Measurements from ENCODE around the gene WSCD1.

The WSCD1 gene

GRCh38 chr17:6160232-6160555 is 90.0 kb downstream of the WSCD1 start:
- no peak for DNase-seq (ENCODE audit: low read depth in 2 of 2)

GRCh38 chr17:6160911-6161855 is 91.0 kb downstream of the WSCD1 start:
- no peak for DNase-seq (ENCODE audit: low read depth in 2 of 2)

DNA sequence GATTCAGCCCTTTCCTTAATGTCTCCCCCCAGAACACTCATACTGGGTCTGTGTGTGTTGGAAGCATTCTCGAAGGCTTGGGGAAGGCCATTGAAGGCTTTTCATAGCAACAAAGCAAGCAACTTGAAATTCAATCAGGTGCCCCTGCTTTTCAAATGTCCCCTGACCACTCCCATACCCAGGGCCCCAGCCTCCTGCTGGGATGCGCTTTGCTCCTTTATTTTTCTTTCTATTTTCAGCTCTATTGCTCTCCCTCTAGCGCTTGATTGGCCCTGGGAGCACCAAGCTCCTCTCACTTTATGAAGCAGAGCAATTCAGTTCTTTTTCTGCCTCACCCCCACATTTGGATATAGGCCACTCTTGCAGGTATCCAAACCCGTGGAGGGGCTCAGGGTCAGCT is 92.0 kb downstream of the WSCD1 start:
- no peak for DNase-seq (ENCODE audit: low read depth in 2 of 2)

- DNase-seq (ENCODE audit: low read depth in 2 of 2): no peak
These were observed 92.7 kb downstream of the WSCD1 start for GRCh38 chr17:6162892-6163291.

DNA sequence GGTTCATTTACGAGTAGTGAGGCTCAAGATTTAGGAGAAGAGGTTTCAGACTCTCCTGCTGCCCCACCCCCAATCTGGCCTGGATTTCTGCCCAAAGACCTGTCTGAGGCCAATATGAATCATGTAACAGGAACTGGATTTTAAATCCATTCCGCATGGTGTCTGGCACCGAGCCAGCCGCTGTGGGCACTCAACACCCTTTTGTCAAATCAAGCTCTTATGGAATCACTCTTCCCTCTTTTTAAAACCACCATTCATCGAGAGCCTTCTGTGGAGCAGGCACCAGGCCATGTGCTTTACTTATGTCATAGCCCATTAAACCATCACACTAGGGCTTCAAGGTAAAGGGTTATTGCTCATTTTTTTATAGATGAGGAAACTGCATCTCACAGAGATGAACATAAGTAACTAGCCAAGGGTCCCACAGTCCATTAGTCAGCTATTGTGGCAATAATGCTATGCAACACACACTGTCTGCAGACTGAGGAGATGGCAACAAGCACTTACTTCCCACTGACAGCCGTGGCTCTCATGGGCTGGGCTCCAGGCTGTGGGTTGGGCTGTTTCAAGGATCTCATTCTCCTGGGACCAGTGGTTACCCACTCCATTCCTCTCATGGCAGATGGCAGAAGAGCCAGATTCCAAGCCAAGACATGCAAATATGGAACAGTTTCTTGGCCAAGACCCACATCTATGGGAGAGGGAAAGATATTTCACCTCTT is 93.6 kb downstream of the WSCD1 start:
- no peak for DNase-seq (ENCODE audit: low read depth in 2 of 2)

GRCh38 chr17:6164996-6165395 is 94.8 kb downstream of the WSCD1 start:
- no peak for DNase-seq (ENCODE audit: low read depth in 2 of 2)

DNA sequence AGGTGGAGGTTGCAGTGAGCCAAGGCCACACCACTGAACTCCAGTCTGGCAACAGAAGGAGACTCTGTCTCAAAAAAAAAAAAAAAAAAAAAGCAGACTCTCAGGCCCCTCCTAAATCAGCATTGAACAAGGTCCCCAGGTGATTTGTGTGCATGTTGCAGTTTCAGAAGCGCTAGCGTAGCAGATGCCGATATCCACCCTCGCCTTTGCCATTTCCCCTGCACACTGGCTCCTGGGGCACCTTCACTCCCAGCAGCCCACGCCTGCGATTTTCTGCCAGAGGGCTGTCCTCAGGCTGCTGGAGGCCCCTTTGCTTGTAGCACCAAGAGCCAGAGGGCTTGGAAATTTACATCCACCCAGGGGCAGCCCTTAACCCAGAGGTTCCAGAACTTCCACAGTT is 95.6 kb downstream of the WSCD1 start:
- DNase-seq (ENCODE audit: low read depth in 2 of 2): no peak

DNA sequence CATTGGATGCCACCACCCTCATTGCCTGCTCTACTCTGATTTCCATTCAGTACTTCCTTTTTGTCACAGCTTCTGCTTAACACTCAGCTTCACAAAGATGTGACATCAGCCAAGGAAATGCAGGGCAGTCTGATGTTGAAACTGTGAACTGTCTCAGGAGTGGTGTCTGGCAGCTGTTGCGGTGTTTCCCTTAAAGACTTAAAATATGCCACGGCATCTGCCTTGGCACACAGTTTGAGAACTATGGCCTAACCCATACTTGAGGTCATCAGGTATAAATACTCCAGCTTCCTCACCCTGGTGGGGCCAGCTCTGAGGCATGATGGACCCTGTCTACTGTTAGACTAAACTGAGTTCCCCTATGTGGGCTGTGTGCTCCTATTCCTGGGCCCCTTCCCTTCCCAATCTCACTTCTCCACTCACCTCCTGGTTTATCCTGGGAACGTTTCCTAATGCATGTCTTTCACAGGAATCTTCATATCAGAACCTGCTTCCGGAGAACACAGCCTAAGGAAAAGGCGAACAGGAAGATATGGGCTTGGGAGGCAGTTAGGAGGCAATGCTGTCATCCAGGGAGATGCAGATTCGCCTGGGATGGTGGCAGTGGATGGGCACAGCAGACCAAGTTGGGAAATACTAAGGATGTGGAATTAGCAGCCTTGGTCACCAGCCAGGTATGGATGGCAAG is 96.5 kb downstream of the WSCD1 start:
- DNase-seq (ENCODE audit: low read depth in 2 of 2): no peak

- no peak for DNase-seq (ENCODE audit: low read depth in 2 of 2)
These were observed 98.1 kb downstream of the WSCD1 start for GRCh38 chr17:6168296-6168695.

GRCh38 chr17:6170349-6170748 is 100.2 kb downstream of the WSCD1 start:
- DNase-seq (ENCODE audit: low read depth in 2 of 2): no peak

DNA sequence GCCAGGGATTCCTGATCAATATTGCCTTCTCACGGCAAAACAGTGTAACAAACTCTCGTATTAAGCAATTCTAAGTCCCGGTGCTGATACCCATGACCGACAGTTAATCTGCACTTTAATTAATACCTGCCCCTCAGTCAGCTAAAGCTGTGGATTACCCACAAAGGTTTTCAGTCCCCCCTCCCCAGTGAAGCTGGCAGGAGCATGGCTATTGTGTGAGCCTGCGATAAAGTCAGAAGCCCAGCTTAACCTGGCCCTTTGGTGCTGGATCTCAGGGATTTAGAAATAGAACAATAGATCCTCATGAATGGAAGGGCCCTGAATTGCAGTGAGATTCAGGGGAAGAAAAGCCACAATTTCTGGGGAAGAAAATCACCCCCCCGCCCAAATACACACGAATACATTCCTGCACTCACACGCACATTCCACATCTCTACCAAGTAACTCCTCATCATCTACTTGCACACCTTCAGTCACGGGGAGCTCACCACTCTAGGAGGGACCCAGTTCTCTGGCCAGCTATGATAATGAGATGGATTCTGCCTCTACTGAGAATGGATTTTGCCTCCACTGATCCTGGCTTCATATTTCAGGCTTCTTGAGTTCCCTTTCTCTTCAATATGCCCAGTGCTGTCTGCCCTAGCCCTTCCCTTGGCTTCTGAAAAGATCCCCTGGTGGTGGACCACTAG is 102.6 kb downstream of the WSCD1 start:
- no peak for DNase-seq (ENCODE audit: low read depth in 2 of 2)

DNA sequence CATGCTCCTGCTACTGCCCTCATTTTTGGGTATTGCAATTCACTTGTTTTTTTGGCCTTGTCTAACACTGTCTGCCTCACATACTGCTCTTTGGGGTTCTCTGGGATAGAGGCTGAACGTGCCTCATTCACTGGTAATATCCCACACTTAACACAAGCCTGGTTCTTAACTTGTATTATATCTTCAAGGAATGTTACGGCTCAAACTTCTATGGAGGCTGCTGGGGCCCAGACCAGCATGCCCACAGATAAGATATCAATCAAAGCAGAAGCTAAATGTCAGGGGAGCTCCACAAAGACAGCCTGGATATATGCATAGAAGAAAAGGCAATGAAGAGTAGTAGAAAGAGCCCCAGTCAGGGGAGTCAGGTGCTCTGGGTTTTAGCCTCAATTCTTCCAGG is 103.5 kb downstream of the WSCD1 start:
- DNase-seq (ENCODE audit: low read depth in 2 of 2): no peak

Measured in stimulated activated CD8-positive, alpha-beta memory T cell treated with anti-CD3 and anti-CD28 coated beads, Interleukin-7, amount 100 ng/mL, for 4 hours (primary cell).